CD4-positive, alpha-beta T cell (primary cell): Measurements from ENCODE around the gene DHX32. TPM values are rescaled to one million over a fixed set of nuclear protein-coding genes. Genes with fewer than 3 reads are reported as not detected.

ENCODE experiments used
- ATAC-seq: fragments of 200-7000 bp; cut with Tn5 transposase; one replicate; pipeline ENCODE4 v1.10.0; 2022; ENCODE audit warnings: mild to moderate bottlenecking; ENCODE audit not compliant: poor library complexity
- CTCF ChIA-PET: fragments of 350-600 bp; sonication (Branson Sonifier 250); formaldehyde crosslinking; loops from one replicate; lab custom pipeline; 2021; ENCODE audit warnings: antibody characterized with exemption, inconsistent platforms; lab: Charles Lee
- POLR2A ChIA-PET: fragments of 350-600 bp; sonication (Branson Sonifier 250); formaldehyde crosslinking; loops from one replicate; lab custom pipeline; 2021; ENCODE audit warnings: antibody characterized with exemption, inconsistent platforms; lab: Charles Lee
- DNase-seq, 14 experiments: peaks; one replicate each; pipeline ENCODE4 v3.0.0-alpha.2; 2013 to 2020; ENCODE audit warnings: mixed read lengths in 2 of 14
- H3K27ac ChIP-seq, 2 donors: one replicate each; pipeline versions ENCODE4 v1.5.1 to v1.7.0; 2013; ENCODE audit warnings: low read length in 2 of 2, low read depth in 1 of 2, mild to moderate bottlenecking in 1 of 2
- H3K27me3 ChIP-seq, 2 experiments: 1 replicate in 1 of 2; 2 replicates in 1 of 2; pipeline versions ENCODE4 v1.6.1 to v1.7.0; 2013; ENCODE audit warnings: low read length in 2 of 2, control low read depth in 1 of 2, mild to moderate bottlenecking in 1 of 2, moderate library complexity in 1 of 2; ENCODE audit not compliant: insufficient read depth in 2 of 2, control insufficient read depth in 1 of 2
- H3K36me3 ChIP-seq: one replicate; pipeline ENCODE4 v1.6.1; 2013; ENCODE audit warnings: low read length, control low read depth; ENCODE audit not compliant: insufficient read depth
- H3K4me1 ChIP-seq: one replicate; pipeline ENCODE4 v1.6.1; 2013; ENCODE audit warnings: low read length, control low read depth; ENCODE audit not compliant: insufficient read depth
- H3K4me3 ChIP-seq: one replicate; pipeline ENCODE4 v1.5.1; 2013; ENCODE audit warnings: mild to moderate bottlenecking, low read length, moderate library complexity
- H3K9me3 ChIP-seq, 2 experiments: 1 replicate in 1 of 2; 2 replicates in 1 of 2; pipeline versions ENCODE4 v1.6.1 to v1.7.0; 2013; ENCODE audit warnings: low read length in 2 of 2, mild to moderate bottlenecking in 2 of 2, control low read depth in 1 of 2, moderate library complexity in 1 of 2; ENCODE audit not compliant: control insufficient read depth in 1 of 2, insufficient read depth in 1 of 2
- H3K27ac Mint-ChIP-seq: one replicate; pipeline ENCODE4 v1.8.0; 2020; ENCODE audit warnings: mixed read lengths
- H3K27me3 Mint-ChIP-seq: one replicate; pipeline ENCODE4 v1.8.0; 2021; ENCODE audit warnings: mixed read lengths
- H3K36me3 Mint-ChIP-seq: one replicate; pipeline ENCODE4 v1.8.0; 2021; ENCODE audit warnings: low read depth, mixed read lengths
- H3K4me1 Mint-ChIP-seq: one replicate; pipeline ENCODE4 v1.8.0; 2021; ENCODE audit warnings: low read depth, mixed read lengths
- H3K4me3 Mint-ChIP-seq: one replicate; pipeline ENCODE4 v1.8.0; 2020; ENCODE audit warnings: mild to moderate bottlenecking, mixed read lengths
- H3K9me3 Mint-ChIP-seq: one replicate; pipeline ENCODE4 v1.8.0; 2020; ENCODE audit warnings: mixed read lengths
- CTCF ChIP-seq: fragments of 200-600 bp; IDR thresholded peaks from one replicate; pipeline ENCODE4 v1.8.0; 2022; ENCODE audit warnings: antibody characterized with exemption, mild to moderate bottlenecking
- intact Hi-C, 2 experiments: fragments of 100-400 bp; cut with DNase I in 1 of 2; cut with micrococcal nuclease in 1 of 2; formaldehyde crosslinking; loops; one replicate each; pipeline versions ENCODE4 v1.15.1 to v1.9.0; 2023 to 2025; cut with DNase I, micrococcal nuclease
- total RNA-seq, 174 experiments: library from RNA in 2 of 174; stranded (reverse) in 2 of 174; gene quantifications; one replicate each; pipeline ENCODE4 v1.2.3 and lab custom pipeline; 2021 to 2026

DHX32 gene
- total RNA-seq, 2 experiments from 2014 or later, result 1.3 to 1.7 TPM

GRCh38 chr10:125817337-125817946 is 63.6 kb downstream of the DHX32 start:
- POLR2A ChIA-PET, result interaction anchor here (1.1 kb wide), 1 partner anchor 10 kb away, joined by 3 read pairs; no protein-coding TSS in a partner anchor
- TF ChIP-seq CTCF, result no peak

GRCh38 chr10:125816548-125816947 is 64.5 kb downstream of the DHX32 start:
- Histone ChIP-seq H3K27ac (no peak overlapping the region), H3K27me3 (no peaks in the 10 kb centered on the region), H3K36me3 (peaks cover 23% of the 10 kb centered on the region), H3K4me1 (peaks cover under 1% of the 10 kb centered on the region), H3K4me3 (no peak overlapping the region), H3K9me3 (no peaks in the 10 kb centered on the region)
- TF ChIP-seq CTCF, result no peak
- H3K36me3 Mint-ChIP-seq, result peaks cover 47% of the 10 kb centered on the region
- no peak overlapping the region for H3K4me3 Mint-ChIP-seq
- H3K4me1 Mint-ChIP-seq, result peaks cover 24% of the 10 kb centered on the region
- ATAC-seq (no peak), DNase-seq (no peak)
- intact Hi-C loops, result no loop called here
- no peaks in the 10 kb centered on the region for H3K27me3 Mint-ChIP-seq
- H3K9me3 Mint-ChIP-seq, result no peaks in the 10 kb centered on the region
- H3K27ac Mint-ChIP-seq, result no peak overlapping the region
- CTCF ChIA-PET, result no interaction called here
- POLR2A ChIA-PET, result no interaction called here

More at GRCh38 chr10:125817337-125817946, 63.6 kb downstream of the DHX32 start:
- Mint-ChIP-seq H3K4me1 (peaks cover 31% of the 10 kb centered on the region), H3K9me3 (no peaks in the 10 kb centered on the region), H3K27ac (no peak overlapping the region), H3K36me3 (peaks cover 43% of the 10 kb centered on the region), H3K27me3 (no peaks in the 10 kb centered on the region), H3K4me3 (no peak overlapping the region)
- intact Hi-C loops, result no loop called here
- ATAC-seq, result no peak
- H3K4me3 ChIP-seq, result no peak overlapping the region
- peaks cover 9% of the 10 kb centered on the region for H3K4me1 ChIP-seq
- H3K27me3 ChIP-seq, result no peaks in the 10 kb centered on the region
- no peak overlapping the region for H3K27ac ChIP-seq
- CTCF ChIA-PET, result interaction anchor here (1.0 kb wide), 1 partner anchor 9 kb away, joined by 5 read pairs; no protein-coding TSS in a partner anchor
- H3K36me3 ChIP-seq, result peaks cover 23% of the 10 kb centered on the region
- H3K9me3 ChIP-seq, result no peaks in the 10 kb centered on the region
- no peak for DNase-seq

- Histone ChIP-seq H3K4me1 (no peaks in the 10 kb centered on the region), H3K27ac (no peak overlapping the region), H3K9me3 (no peaks in the 10 kb centered on the region), H3K27me3 (no peaks in the 10 kb centered on the region), H3K36me3 (peaks cover 26% of the 10 kb centered on the region), H3K4me3 (no peak overlapping the region)
- Mint-ChIP-seq H3K9me3 (no peaks in the 10 kb centered on the region), H3K4me3 (no peak overlapping the region), H3K27ac (no peak overlapping the region), H3K4me1 (peaks cover 17% of the 10 kb centered on the region), H3K27me3 (no peaks in the 10 kb centered on the region), H3K36me3 (peaks cover 54% of the 10 kb centered on the region)
- intact Hi-C loops, result no loop called here
- ATAC-seq, result no peak
- DNase-seq, result no peak
- ChIA-PET POLR2A (no interaction called here), CTCF (no interaction called here)
- no peak for TF ChIP-seq CTCF
Measured at GRCh38 chr10:125815764-125816163, 65.3 kb downstream of the DHX32 start.
